ENCODE measurements around the gene RNF214.
"Not testable (repeated sequence)": the region's sequence is repeated elsewhere in the genome, so short reads cannot be mapped to it uniquely, and the experiment has no call there.

The RNF214 gene

GRCh38 chr11:117197516-117198456 lies 34.7 kb upstream of the RNF214 start:
- no peak for DNase-seq (ENCODE audit: low read depth in 2 of 2)

DNA sequence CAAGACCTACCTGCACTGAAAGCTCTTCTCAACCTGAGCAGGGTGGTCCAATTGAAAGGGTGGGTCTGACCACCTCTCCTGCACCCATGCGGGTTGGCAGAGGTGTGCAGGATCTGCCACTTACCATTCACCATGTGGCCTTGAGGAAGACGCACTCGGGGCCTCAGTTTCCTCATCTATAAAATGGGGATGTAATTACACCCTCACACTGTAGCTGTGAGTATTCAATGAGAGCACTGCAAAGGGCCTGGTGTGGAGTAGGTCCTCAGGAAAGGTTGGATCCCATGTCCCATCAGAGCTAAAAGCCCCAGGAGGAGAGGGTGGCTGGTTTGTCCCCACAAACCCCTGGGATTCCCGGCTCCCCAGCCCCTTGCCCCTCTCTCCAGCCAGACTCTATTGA lies 33.9 kb upstream of the RNF214 start:
- no peak for DNase-seq (ENCODE audit: low read depth in 2 of 2)

GRCh38 chr11:117199053-117199915 lies 33.2 kb upstream of the RNF214 start, which contains the start of gene TAGLN:
TSS of gene TAGLN (plus strand) at chr11:117199370. CDS start at chr11:117203014, 3,644 bp downstream.
- DNase-seq (ENCODE audit: low read depth in 2 of 2), result no peak

DNA sequence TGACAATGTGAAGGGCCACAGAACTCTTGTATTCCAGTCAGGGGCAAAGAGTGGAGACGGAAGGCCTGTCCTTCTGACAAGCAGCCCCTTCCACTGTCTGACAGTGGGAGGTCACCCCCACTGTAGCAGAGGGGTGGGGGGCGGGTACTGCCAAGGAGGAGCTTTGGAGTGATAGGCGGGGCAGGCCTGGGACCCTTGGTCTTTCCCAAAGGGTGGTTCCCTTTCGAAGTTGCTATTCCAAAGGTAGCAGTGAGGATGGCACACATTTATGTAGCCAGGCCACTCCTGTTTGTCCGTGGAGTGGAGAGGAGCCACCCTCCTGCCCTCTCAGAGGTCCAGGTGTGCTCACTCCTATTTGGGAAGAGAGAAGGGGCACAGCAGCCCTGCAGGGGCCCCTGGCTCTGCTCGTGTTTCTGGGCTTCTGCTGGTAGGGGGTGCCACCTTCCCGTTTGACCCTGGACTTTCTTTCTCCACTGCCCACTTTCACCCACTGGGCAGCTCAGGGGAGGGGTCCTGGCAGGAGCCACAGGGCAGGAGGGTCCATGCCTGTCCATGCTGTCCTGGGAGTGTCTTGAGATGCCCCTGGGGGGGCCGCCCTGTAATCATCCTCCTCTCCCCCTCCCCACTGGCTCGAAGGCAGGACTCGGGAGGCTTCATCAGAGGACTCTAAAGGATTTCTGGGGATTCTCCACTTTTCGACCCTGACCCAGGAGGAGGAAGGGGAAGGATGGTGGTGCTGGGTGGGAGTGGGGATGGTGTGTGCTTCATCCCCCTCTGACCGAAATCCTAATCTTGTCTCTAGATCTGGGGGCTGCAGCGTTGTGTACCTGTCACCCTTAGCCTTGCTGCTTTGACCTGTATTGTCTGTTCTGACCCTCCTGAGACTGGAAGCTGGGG lies 32.3 kb upstream of the RNF214 start:
- no peak for DNase-seq (ENCODE audit: low read depth in 2 of 2)

GRCh38 chr11:117200813-117201657 lies 31.4 kb upstream of the RNF214 start:
- DNase-seq (ENCODE audit: low read depth in 2 of 2), result no peak

DNA sequence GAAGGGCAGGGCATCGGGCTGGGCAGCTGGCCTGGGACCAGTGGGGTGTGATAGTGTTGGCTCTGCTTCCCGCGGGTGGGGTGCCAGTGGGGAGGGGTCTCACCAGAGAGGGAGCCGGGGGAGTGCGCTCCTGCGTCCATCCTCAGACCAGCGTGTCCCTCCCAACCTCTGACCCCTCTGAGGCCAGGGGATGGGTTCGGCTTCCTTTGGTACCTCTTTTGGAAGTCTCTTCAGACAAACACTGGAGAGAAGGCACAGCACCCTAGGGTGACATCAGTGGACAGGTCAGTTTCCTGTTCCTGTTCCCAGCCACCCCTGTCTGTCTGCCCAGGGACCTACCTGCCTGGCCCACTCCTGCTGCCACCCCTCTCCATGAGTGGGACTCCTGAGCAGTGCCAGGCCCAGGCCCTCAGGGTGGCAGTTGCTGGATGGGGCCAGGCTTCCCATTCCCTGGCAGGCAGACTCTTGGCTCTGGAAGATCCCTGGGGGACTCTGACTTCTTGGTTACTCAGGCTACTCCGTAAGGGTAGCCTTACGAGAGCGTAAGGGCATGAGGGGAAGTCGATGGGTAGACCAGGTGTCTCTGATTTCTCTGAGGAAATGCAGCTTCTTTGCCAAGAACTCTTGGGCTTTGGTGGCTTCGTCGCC lies 30.7 kb upstream of the RNF214 start:
- DNase-seq (ENCODE audit: low read depth in 2 of 2), result no peak

- no peak for DNase-seq (ENCODE audit: low read depth in 2 of 2)
Measured at GRCh38 chr11:117202386-117203068, 29.9 kb upstream of the RNF214 start.

GRCh38 chr11:117203069-117203407 lies 29.4 kb upstream of the RNF214 start:
- DNase-seq (ENCODE audit: low read depth in 2 of 2), result no peak

DNA sequence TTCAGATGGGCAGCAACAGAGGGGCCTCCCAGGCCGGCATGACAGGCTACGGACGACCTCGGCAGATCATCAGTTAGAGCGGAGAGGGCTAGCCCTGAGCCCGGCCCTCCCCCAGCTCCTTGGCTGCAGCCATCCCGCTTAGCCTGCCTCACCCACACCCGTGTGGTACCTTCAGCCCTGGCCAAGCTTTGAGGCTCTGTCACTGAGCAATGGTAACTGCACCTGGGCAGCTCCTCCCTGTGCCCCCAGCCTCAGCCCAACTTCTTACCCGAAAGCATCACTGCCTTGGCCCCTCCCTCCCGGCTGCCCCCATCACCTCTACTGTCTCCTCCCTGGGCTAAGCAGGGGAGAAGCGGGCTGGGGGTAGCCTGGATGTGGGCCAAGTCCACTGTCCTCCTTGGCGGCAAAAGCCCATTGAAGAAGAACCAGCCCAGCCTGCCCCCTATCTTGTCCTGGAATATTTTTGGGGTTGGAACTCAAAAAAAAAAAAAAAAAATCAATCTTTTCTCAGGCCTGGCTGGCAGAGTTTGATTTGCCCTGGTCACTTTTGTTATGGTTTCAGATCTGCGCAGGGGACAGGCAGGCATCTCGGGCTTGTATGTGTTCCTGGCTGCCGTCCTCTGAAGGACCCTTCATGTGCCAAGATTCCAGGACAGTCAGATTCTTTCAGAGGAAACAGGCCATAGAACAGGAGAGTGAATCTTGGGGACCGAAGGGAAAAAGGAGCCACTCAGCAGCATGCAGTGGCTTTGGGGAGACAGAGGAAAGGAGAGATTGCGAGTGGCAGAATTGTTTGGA lies 28.0 kb upstream of the RNF214 start:
- no peak for DNase-seq (ENCODE audit: low read depth in 2 of 2)

DNA sequence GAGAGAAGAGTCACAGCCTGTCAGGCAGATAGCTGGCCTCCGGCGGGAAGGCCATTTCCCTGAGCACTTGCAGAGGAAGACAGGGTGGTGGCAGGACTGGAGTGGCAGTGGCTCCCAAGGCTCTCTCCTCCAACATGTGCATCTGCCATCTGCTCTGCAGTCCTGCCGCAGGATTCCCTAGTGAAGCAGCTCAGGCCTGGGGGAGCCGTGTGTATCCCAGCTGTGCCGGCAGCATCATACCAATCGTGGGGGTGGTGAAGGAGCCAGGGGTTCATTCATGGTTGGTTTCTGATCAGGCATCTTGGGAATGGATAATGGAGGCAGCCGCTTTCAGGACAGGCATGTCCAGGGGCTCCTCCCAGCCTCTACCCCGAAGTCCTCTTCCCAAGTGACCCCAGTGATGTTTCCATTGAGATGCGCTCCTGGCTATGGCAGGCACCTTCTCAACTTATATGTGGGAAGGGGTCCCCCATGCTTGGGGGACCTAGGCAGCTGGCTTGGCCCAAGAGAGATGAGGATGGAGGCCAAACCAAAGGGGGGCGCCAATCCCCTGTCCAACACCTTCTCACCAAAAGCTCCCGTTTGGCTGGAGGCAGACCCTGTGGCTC lies 27.2 kb upstream of the RNF214 start:
- no peak for DNase-seq (ENCODE audit: low read depth in 2 of 2)

DNA sequence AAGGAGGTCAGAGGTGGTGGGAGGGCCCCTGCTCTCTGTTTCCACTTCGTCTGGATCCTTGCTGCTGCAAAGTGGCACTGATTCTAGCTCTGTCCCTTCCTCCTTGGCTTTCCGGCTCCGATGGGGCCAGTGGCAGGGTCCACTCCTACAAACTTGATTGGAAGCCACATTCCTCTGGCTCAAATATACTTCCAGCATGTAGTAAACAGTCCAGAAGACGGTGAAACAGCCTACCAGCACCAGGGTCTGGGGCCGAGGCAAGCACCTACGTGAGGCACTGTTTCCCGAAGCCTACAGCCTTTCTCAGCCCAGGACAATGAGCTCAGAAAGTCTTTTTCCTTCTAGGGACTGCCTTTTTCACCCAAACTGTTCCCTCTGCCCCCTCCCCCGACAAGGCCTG lies 26.4 kb upstream of the RNF214 start:
- not testable (repeated sequence) for DNase-seq (ENCODE audit: low read depth in 2 of 2)

- not testable (repeated sequence) for DNase-seq (ENCODE audit: low read depth in 2 of 2)
Measured at GRCh38 chr11:117206859-117207258, 25.6 kb upstream of the RNF214 start.

- not testable (repeated sequence) for DNase-seq (ENCODE audit: low read depth in 2 of 2)
Measured at GRCh38 chr11:117207481-117207880, 25.0 kb upstream of the RNF214 start.

DNA sequence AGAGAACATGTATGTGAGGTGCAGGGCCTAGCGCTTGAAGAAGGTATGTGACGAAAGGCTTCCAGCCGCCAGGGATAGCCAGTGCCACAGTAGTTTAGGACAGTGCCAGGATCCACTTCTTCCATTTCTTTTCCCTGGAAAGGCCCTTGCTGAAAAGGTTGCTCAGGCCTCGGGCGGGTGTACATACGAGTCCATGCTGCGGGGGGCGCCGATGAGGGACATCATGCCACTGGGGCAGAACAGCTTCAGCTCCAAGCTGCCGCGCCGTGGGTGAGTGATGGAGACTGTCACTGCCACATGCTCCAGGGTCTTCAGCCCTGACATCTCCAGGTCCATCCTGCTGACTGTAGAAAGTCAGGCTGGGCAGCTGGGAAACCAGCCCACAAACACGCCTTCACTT lies 23.8 kb upstream of the RNF214 start:
- not testable (repeated sequence) for DNase-seq (ENCODE audit: low read depth in 2 of 2)

GRCh38 chr11:117209351-117210125 lies 22.9 kb upstream of the RNF214 start:
- DNase-seq (ENCODE audit: low read depth in 2 of 2), result not testable (repeated sequence)

GRCh38 chr11:117210620-117211019 lies 21.9 kb upstream of the RNF214 start:
- DNase-seq (ENCODE audit: low read depth in 2 of 2), result no peak

DNA sequence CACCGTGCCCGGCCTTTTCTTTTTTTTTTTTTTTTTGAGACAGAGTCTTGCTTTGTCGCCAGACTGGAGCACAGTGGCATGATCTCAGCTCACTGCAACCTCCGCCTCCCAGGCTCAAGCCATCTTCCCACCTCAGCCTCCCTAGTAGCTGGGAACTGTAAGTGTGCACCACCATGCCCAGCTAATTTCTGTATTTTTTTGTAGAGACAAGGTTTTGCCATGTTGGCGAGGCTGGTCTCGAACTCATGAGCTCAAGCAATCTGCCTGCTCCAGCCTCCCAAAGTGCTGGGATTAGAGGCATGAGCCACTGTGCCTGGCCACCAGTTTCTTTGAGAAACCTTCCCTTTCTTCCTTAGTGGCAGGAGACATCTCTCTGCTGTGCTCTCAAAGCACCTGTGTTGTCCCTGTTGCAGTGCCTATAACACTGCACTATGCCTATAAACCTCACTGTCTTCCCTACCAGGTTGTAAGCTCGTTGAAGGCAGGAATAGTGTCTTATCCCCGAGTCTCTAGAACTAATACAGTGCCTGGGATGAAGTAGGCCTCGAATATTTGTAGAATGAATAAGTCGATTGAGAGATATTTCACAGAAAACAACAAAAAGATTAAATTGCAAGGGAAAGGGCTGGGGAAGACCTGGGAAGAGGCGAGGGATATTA lies 19.6 kb upstream of the RNF214 start:
- DNase-seq (ENCODE audit: low read depth in 2 of 2), result no peak
